Hepatocyte (in vitro differentiated cells): ENCODE measurements around the gene ARVCF. TPM values are rescaled to one million over a fixed set of nuclear protein-coding genes. Genes with fewer than 3 reads are reported as not detected.

Experiments used
- DNase-seq: peaks from one replicate; pipeline ENCODE4 v3.0.0-alpha.2; 2016; ENCODE audit warnings: low spot score
- H2AFZ ChIP-seq: fragments of 200-600 bp; sonication (generic); 2 replicates; pipeline ENCODE4 v1.6.0; 2016; ENCODE audit warnings: antibody characterized with exemption, mild to moderate bottlenecking
- H3K27ac ChIP-seq: fragments of 200-600 bp; sonication (generic); 2 replicates; pipeline ENCODE4 v1.5.1; 2016; ENCODE audit warnings: mild to moderate bottlenecking
- H3K27me3 ChIP-seq: fragments of 200-600 bp; sonication (generic); 2 replicates; pipeline ENCODE4 v1.6.1; 2016
- H3K36me3 ChIP-seq: fragments of 200-600 bp; sonication (generic); replicated peaks from 2 replicates; pipeline ENCODE4 v1.5.1; 2016; ENCODE audit warnings: low read depth; ENCODE audit not compliant: insufficient read depth
- H3K4me1 ChIP-seq: fragments of 200-600 bp; sonication (generic); 2 replicates; pipeline ENCODE4 v1.5.1; 2016; ENCODE audit warnings: mild to moderate bottlenecking, moderate library complexity; ENCODE audit not compliant: insufficient read depth
- H3K4me2 ChIP-seq: fragments of 200-600 bp; sonication (generic); 2 replicates; pipeline ENCODE4 v1.6.0; 2016
- H3K4me3 ChIP-seq: fragments of 200-600 bp; sonication (generic); 2 replicates; pipeline ENCODE4 v1.5.1; 2016; ENCODE audit warnings: mild to moderate bottlenecking
- H3K79me2 ChIP-seq: fragments of 200-600 bp; sonication (generic); 2 replicates; pipeline ENCODE4 v1.6.0; 2017; ENCODE audit warnings: mild to moderate bottlenecking
- H3K9me2 ChIP-seq: fragments of 200-600 bp; sonication (generic); replicated peaks from 2 replicates; pipeline ENCODE4 v1.6.0; 2017; ENCODE audit warnings: mild to moderate bottlenecking; ENCODE audit not compliant: insufficient read depth
- H3K9me3 ChIP-seq: fragments of 200-600 bp; sonication (generic); 2 replicates; pipeline ENCODE4 v1.5.1; 2016; ENCODE audit warnings: low read depth, mild to moderate bottlenecking
- H4K20me1 ChIP-seq: fragments of 200-600 bp; sonication (generic); 2 replicates; pipeline ENCODE4 v1.6.0; 2016; ENCODE audit warnings: mild to moderate bottlenecking; ENCODE audit not compliant: insufficient read depth, poor library complexity, severe bottlenecking
- CTCF ChIP-seq: fragments of 200-600 bp; sonication (generic); IDR thresholded peaks from 2 replicates; pipeline ENCODE4 v1.5.1; 2016; ENCODE audit warnings: antibody characterized with exemption, mild to moderate bottlenecking; ENCODE audit not compliant: poor library complexity
- EZH2 ChIP-seq: fragments of 200-600 bp; sonication (generic); IDR thresholded peaks from 2 replicates; pipeline ENCODE4 v1.6.1; 2016; ENCODE audit warnings: antibody characterized with exemption, mild to moderate bottlenecking, borderline replicate concordance
- EZH2phosphoT487 ChIP-seq: fragments of 200-600 bp; sonication (generic); IDR thresholded peaks from one replicate; pipeline ENCODE4 v1.6.1; 2018; ENCODE audit warnings: antibody characterized with exemption, mild to moderate bottlenecking, low read depth, moderate library complexity; ENCODE audit not compliant: unreplicated experiment, severe bottlenecking
- WGBS: methylation state at CpG from one replicate; pipeline ENCODE4 v1.1.6; 2016; ENCODE audit warnings: low lambda C conversion rate; ENCODE audit errors: missing lambda C conversion rate; 5-methylcytosine and 5-hydroxymethylcytosine counted together
- polyA plus RNA-seq: library from polyadenylated mRNA; unstranded; fragments of >200 nt; fragmentation: Nextera tagmentation; extraction: Ambion mirVana; gene quantifications from 2 replicates; pipeline ENCODE4 v1.2.1, GENCODE V29; 2016
- total RNA-seq: library from RNA; depleted of rRNA; stranded (reverse); fragments of >200 nt; gene quantifications from 2 replicates; pipeline ENCODE4 v1.2.3, GENCODE V29; 2014

ARVCF gene
- total and polyA plus RNA-seq, 2 experiments from 2014 or later = 23.8 to 32.5 TPM

DNA sequence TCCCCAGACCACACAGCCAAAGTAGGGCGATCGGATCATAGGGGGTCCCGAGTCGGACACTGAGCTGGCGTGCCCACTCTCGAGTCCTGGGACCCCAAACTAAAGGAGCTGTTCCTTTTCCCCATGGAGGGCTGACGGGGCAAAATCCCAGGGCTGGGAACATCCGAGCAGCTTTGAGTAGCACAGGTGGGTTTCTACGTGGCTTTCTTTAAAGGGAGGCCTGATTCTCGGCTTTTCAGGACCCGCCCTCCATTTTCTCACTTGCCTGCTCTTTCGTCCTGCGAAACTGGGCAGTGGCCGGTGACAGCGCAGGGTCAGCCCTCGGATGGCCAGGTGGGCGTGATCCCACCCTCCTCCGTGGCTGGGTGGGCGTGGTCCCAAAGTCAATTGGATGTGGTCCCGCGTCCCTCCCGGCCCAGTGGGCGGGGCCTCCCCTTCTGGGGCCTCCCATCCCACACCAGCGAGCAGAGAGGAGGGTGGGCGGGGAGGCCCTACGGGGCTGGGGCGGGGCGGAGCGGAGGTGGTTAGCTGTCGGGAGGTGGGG, 57.5 kb downstream of the ARVCF start:
- H4K20me1 ChIP-seq = no peaks in the 10 kb centered on the region
- H3K79me2 ChIP-seq = peaks cover 7% of the 10 kb centered on the region
- no peaks in the 10 kb centered on the region for H3K9me2 ChIP-seq
- WGBS = 17% methylated on average over 21 of the region's 30 CpGs
- H3K27me3 ChIP-seq = no peaks in the 10 kb centered on the region
- H3K27ac ChIP-seq = peak overlapping the region; percentile 94
- H3K36me3 ChIP-seq = no peaks in the 10 kb centered on the region
- H3K4me1 ChIP-seq = peaks cover 46% of the 10 kb centered on the region
- no peak for TF ChIP-seq CTCF
- no peak for TF ChIP-seq EZH2phosphoT487
- no peak for TF ChIP-seq EZH2
- no peak overlapping the region for H3K4me3 ChIP-seq
- H3K4me2 ChIP-seq = peak overlapping the region; percentile 74
- DNase-seq = peak; percentile 96
- H3K9me3 ChIP-seq = no peaks in the 10 kb centered on the region
- H2AFZ ChIP-seq = peak overlapping the region; percentile 74

GRCh38 chr22:19958083-19959042, 58.3 kb downstream of the ARVCF start:
- WGBS = 82% methylated on average over 18 of the region's 19 CpGs
- H4K20me1 ChIP-seq = no peaks in the 10 kb centered on the region
- H2AFZ ChIP-seq = peak overlapping the region; percentile 74
- DNase-seq = no peak
- H3K4me1 ChIP-seq = peaks cover 39% of the 10 kb centered on the region
- no peaks in the 10 kb centered on the region for H3K79me2 ChIP-seq
- H3K36me3 ChIP-seq = no peaks in the 10 kb centered on the region
- no peaks in the 10 kb centered on the region for H3K9me3 ChIP-seq
- peak overlapping the region; percentile 74 for H3K4me2 ChIP-seq
- no peaks in the 10 kb centered on the region for H3K9me2 ChIP-seq
- TF ChIP-seq EZH2phosphoT487 (no peak), EZH2 (no peak), CTCF (no peak)
- no peaks in the 10 kb centered on the region for H3K27me3 ChIP-seq
- H3K27ac ChIP-seq = peak overlapping the region; percentile 82
- no peak overlapping the region for H3K4me3 ChIP-seq

DNA sequence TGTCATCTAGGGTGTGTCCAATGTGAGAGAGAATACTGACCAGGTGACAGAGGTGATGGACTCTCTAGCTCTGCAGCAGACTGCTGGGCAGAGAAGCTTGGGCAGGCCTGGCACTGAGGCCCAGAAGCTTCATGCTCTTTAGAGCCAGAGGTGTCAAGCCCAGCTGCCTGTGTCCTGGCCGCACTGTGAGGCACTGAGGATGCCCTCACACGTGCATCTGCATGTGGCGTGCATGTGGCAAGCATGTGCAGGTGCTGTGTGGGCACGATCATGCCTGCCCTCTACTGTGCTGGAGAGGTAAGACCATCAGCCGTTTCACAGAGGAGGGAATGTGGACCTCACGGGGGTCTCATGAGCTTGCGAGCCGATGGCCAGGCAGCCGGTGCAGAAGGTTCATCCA, 59.2 kb downstream of the ARVCF start:
- 92% methylated on average over 9 of the region's 9 CpGs for WGBS
- no peak for TF ChIP-seq EZH2phosphoT487
- no peak for TF ChIP-seq CTCF
- TF ChIP-seq EZH2 = no peak
- Histone ChIP-seq H3K79me2 (no peaks in the 10 kb centered on the region), H3K9me2 (no peaks in the 10 kb centered on the region), H3K27ac (no peak overlapping the region), H3K4me1 (peaks cover 32% of the 10 kb centered on the region), H3K9me3 (no peaks in the 10 kb centered on the region), H3K36me3 (no peaks in the 10 kb centered on the region), H4K20me1 (no peaks in the 10 kb centered on the region), H3K4me3 (no peak overlapping the region), H2AFZ (no peak overlapping the region), H3K4me2 (no peak overlapping the region), H3K27me3 (no peaks in the 10 kb centered on the region)
- DNase-seq = no peak
